Endothelial cell of umbilical vein (primary cell): ENCODE results near the gene PTPN6.

Experiments
- MYC ChIP-seq: IDR thresholded peaks from one replicate; pipeline ENCODE4 v1.6.1; 2011; ENCODE audit warnings: mild to moderate bottlenecking, low read depth, low read length
- TF ChIP-seq, protein P1 (sequence below), 2 donors: IDR thresholded peaks; 1 replicate in 1 of 2; 2 replicates in 1 of 2; pipeline ENCODE4 v1.5.1; 2011; ENCODE audit warnings: low read length in 2 of 2, mild to moderate bottlenecking in 2 of 2, moderate library complexity in 2 of 2, control low read depth in 1 of 2, inconsistent platforms in 1 of 2, low read depth in 1 of 2; ENCODE audit not compliant: insufficient read depth in 1 of 2; ENCODE audit errors: extremely low read depth in 1 of 2

DNA sequence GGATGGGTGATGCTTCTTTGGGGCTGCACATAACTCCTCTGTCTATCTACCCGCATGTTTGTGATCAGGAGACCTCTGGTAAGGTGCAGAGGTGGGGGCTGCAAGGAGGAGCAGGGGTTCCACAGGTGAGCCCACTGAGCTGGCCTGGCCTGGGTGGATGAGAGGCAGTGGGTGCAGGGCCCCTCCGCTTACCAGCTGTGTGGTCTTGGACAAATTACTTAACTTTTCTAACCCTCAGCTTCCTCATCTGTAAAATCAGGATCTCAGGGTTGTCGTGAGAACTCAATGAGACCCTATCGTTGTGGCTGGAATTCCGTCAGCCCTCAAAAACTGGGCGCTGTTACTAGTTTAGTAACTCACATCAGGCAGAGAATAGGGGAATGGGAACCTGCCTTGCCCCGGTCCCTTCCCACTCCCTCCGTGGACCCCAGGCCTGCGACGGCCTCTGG lies 7.5 kb downstream of the PTPN6 start:
- TF ChIP-seq, protein P1, sequence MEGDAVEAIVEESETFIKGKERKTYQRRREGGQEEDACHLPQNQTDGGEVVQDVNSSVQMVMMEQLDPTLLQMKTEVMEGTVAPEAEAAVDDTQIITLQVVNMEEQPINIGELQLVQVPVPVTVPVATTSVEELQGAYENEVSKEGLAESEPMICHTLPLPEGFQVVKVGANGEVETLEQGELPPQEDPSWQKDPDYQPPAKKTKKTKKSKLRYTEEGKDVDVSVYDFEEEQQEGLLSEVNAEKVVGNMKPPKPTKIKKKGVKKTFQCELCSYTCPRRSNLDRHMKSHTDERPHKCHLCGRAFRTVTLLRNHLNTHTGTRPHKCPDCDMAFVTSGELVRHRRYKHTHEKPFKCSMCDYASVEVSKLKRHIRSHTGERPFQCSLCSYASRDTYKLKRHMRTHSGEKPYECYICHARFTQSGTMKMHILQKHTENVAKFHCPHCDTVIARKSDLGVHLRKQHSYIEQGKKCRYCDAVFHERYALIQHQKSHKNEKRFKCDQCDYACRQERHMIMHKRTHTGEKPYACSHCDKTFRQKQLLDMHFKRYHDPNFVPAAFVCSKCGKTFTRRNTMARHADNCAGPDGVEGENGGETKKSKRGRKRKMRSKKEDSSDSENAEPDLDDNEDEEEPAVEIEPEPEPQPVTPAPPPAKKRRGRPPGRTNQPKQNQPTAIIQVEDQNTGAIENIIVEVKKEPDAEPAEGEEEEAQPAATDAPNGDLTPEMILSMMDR (IDR thresholded peaks at IDR 0.05; ENCODE audit: extremely low read depth in 1 of 2, insufficient read depth in 1 of 2, low read depth in 1 of 2, low read length in 2 of 2): no peak
- TF ChIP-seq MYC: no peak
